Subcutaneous adipose tissue (tissue), 4 donors: ENCODE data around the gene SH2D4B. TPM values are rescaled to one million over a fixed set of nuclear protein-coding genes. Genes with fewer than 3 reads are reported as not detected.

Source experiments
- total RNA-seq, 4 donors: library from RNA; depleted of rRNA; stranded (reverse); fragments of >200 nt; gene quantifications; one replicate each; pipeline ENCODE4 v1.1.0, GENCODE V29; 2016
- TF ChIP-seq, protein P1 (sequence below): fragments of 450-650 bp; IDR thresholded peaks from one replicate; pipeline ENCODE4 v1.5.1; 2016; ENCODE audit warnings: low read depth, mild to moderate bottlenecking, control low read depth, antibody characterized with exemption, moderate library complexity

Gene SH2D4B
- total RNA-seq, 4 donors from 2014 or later, result 0.34 to 0.49 TPM; not detected in 2

DNA sequence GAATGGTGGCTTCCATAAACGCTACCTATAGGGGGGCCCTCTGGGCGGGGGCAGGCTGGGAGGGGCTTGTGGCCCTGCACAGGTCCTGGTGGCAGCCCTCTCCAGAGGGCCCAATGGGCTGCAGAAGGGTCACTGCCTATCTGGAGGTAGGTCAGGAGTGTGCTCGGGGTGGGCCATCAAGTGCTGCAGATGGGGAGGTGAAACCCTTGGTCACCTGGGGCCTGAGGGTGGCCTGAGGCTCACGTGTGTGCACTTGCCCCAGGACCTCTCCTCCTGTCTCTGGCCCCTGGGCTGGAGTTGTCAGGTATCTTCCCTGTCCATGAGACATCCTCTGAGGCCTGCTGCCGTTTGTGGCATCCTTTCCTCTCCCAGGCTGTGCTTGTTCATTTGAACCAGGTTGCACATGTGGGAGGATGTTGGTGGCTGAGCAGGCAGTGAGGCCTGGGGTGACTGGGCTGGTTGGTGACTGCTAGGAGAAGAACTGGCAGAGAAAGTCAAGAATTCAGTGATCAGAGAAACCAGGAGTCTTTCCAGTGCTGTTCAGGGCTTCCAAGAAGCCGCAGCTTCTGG, 21.1 kb upstream of the SH2D4B start:
- TF ChIP-seq, protein P1, sequence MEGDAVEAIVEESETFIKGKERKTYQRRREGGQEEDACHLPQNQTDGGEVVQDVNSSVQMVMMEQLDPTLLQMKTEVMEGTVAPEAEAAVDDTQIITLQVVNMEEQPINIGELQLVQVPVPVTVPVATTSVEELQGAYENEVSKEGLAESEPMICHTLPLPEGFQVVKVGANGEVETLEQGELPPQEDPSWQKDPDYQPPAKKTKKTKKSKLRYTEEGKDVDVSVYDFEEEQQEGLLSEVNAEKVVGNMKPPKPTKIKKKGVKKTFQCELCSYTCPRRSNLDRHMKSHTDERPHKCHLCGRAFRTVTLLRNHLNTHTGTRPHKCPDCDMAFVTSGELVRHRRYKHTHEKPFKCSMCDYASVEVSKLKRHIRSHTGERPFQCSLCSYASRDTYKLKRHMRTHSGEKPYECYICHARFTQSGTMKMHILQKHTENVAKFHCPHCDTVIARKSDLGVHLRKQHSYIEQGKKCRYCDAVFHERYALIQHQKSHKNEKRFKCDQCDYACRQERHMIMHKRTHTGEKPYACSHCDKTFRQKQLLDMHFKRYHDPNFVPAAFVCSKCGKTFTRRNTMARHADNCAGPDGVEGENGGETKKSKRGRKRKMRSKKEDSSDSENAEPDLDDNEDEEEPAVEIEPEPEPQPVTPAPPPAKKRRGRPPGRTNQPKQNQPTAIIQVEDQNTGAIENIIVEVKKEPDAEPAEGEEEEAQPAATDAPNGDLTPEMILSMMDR, result no peak

DNA sequence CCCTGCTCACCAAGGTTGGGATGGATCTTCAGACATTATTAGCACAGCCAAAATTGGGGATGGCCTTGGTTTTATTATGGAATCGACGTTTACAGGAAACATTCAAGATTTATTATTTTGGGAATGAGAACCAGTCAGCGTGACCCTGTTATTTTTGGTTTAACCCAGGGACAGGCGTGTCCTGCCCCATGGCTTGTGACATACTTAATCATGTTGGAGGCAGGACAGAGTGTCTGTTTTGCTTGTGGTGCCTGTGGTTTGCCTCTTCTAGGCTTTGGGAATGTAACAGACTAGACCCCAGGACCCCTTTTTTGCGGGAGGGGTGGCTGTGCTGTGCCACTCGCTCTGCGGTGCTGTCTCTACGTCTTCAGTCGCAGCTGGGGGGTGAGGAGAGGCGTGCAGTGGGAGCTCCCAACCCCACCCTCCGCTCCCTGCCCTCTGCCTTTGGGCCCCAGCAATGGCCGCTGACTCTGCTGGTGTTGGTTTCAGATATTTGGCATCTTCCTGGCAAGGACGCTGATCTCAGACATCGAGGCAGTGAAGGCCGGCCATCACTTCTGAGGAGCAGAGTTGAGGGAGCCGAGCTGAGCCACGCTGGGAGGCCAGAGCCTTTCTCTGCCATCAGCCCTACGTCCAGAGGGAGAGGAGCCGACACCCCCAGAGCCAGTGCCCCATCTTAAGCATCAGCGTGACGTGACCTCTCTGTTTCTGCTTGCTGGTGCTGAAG, 20.1 kb upstream of the SH2D4B start:
- TF ChIP-seq, protein P1, result no peak

DNA sequence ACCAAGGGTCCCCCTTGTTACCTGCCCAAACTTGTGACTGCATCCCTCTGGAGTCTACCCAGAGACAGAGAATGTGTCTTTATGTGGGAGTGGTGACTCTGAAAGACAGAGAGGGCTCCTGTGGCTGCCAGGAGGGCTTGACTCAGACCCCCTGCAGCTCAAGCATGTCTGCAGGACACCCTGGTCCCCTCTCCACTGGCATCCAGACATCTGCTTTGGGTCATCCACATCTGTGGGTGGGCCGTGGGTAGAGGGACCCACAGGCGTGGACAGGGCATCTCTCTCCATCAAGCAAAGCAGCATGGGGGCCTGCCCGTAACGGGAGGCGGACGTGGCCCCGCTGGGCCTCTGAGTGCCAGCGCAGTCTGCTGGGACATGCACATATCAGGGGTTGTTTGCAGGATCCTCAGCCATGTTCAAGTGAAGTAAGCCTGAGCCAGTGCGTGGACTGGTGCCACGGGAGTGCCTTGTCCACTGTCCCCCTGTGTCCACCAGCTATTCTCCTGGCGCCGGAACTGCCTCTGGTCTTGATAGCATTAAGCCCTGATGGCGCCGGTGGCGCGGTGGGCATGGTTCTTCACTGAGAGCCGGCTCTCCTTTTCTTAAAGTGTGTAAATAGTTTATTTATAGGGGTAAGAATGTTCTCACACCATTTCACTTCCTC, 19.4 kb upstream of the SH2D4B start:
- TF ChIP-seq, protein P1, result no peak

DNA sequence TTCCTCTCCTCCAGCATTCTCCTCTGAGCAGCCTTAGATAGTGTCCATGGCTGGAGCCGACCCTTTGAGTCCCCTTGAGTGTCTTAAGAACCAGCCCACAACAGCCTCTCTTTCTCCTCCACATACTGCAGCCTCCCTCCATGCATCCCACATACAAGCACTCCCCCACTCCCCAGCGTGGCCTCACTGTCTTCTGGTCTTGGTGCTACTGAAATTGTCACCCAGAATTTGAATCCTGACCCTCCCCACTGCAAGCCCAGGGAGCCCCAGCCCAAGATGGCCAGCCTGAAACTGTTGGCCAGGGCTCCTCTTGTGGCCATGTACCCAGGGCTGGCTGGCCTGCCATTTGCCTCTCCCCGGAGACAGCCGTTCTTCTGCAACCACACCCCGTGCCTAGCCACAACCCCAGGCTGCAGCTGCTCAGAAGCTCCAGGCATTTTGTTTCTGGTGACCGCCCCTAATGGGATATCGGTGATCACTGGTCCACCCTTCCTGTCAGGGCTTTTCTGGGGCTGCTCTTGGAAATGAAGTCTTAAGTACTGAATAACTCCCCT, 18.8 kb upstream of the SH2D4B start:
- TF ChIP-seq, protein P1, result no peak

DNA sequence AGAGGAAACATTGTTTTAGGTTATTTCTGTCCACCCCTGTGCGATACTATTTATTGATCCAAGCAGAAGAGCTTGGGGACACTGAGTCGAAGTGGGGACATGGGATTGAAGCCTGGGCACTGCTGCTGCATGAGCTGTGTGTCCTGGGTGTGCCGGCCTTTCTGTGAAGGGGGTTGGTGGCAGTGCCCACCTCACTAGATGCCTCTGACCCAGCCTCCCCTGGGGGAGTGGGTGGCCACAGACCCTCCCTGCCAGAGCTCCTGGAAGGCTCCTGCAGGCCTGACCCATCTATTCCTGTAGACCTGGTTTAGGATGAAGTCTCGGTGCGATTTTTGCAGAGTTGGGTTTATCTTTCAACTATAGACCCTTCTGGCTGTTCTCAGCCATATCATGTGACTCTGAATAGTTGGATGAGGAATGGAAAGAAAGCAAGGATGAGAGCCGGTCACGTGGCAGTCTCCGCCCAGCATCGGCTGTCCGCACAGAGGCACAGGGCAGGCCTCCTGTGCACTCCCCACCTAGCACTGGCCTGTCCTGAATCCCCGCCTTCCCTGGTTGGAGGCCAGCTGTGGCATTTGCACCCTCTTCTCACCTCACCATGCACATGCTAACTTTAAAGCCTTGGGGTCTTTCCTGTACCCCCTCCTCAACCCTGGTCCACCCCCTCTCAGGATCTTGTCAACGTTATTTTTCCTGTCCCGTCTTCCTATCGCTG, 17.6 kb upstream of the SH2D4B start:
- TF ChIP-seq, protein P1, result no peak

DNA sequence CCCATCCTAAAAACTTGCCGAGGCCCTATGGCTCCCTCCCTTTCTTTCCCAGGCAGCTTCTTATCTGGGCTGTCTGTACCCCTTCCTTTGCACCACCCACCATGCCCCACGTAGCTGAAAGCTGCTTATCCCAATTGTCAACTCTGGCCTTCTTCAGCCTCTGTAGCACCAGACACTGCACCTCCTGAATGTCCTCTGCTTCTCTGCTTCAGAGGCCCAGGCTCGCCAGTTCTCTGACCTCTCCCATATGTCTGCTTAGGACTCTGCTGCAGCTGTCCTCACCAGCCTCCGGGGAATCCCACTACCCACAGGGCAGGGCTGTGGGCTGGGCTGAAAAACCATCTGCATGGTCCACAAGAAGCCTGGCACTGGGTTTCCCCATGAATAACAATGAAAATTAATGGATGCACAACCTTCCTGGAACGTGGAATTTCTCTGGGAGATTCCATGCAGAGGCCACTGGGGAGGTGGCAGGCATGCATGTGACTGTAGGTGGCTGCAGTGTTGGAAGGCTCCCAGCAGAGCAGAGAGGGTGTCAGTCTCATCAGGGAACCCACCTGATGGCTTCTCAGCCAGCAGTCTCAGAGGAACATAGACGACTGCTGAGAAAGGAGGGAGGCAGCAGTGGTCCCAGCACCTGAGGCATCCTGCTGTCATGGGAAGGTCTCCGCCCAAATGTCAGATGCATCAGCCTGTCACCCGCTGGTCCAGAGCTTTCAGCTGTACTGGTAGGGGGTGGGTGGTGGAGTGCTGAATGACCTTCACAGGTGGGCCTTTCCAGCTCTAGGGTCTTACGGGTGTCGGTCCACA, 16.8 kb upstream of the SH2D4B start:
- TF ChIP-seq, protein P1, result no peak
